Measurements from ENCODE around the gene SH3D19.

GRCh38 chr4:151266497-151266896, 58.9 kb downstream of the SH3D19 start:
- no peak for TF ChIP-seq CTCF (IDR thresholded peaks at IDR 0.05; ENCODE audit: low read depth, low read length)
- TF ChIP-seq EZH2phosphoT487 (IDR thresholded peaks at IDR 0.05; ENCODE audit: low read depth) = no peak

All from OCI-LY3 (cell line).